Breast epithelium (tissue), 4 donors: Measurements from ENCODE around the gene UBAC1. TPM values are rescaled to one million over a fixed set of nuclear protein-coding genes. Genes with fewer than 3 reads are reported as not detected.

Source experiments
- DNase-seq, 2 donors: peaks; one replicate each; pipeline ENCODE4 v3.0.0-alpha.2; 2019; ENCODE audit warnings: low spot score in 2 of 2
- H3K27ac ChIP-seq, 2 donors: fragments of 200-600 bp; sonication (generic) in 1 of 2; one replicate each; pipeline ENCODE4 v1.5.1; 2016 to 2019; ENCODE audit warnings: mild to moderate bottlenecking in 1 of 2
- H3K27me3 ChIP-seq, 2 donors: fragments of 200-600 bp; sonication (generic) in 1 of 2; one replicate each; pipeline versions ENCODE4 v1.5.1 to v1.6.0; 2017 to 2019; ENCODE audit warnings: control low read depth in 1 of 2, mild to moderate bottlenecking in 1 of 2
- H3K36me3 ChIP-seq: fragments of 200-600 bp; one replicate; pipeline ENCODE4 v1.5.1; 2019
- H3K4me1 ChIP-seq, 2 donors: fragments of 200-600 bp; sonication (generic); one replicate each; pipeline ENCODE4 v1.5.1; 2016 to 2019; ENCODE audit warnings: control low read depth in 1 of 2
- H3K4me3 ChIP-seq, 3 donors: fragments of 200-600 bp; sonication (generic); 1 replicate in 2 of 3; 2 replicates in 1 of 3; pipeline ENCODE4 v1.5.1; 2016 to 2019; ENCODE audit warnings: mild to moderate bottlenecking in 3 of 3, moderate library complexity in 2 of 3
- H3K9me3 ChIP-seq, 2 donors: fragments of 200-600 bp; sonication (generic) in 1 of 2; one replicate each; pipeline ENCODE4 v1.5.1; 2016 to 2019; ENCODE audit warnings: control low read depth in 1 of 2
- CTCF ChIP-seq, 3 donors: fragments of 450-650 bp; IDR thresholded peaks; one replicate each; pipeline ENCODE4 v1.5.1; 2016 to 2017; ENCODE audit warnings: antibody characterized with exemption in 3 of 3, mild to moderate bottlenecking in 3 of 3, moderate library complexity in 3 of 3
- POLR2A ChIP-seq: fragments of 450-650 bp; IDR thresholded peaks from one replicate; pipeline ENCODE4 v1.6.1; 2016; ENCODE audit warnings: antibody characterized with exemption, mild to moderate bottlenecking, moderate library complexity
- POLR2AphosphoS5 ChIP-seq, 3 donors: sonication (generic); formaldehyde crosslinking; IDR thresholded peaks; one replicate each; pipeline ENCODE4 v1.6.1; 2017; ENCODE audit warnings: antibody characterized with exemption in 3 of 3
- intact Hi-C: fragments of 100-400 bp; cut with DNase I; formaldehyde crosslinking; loops from one replicate; pipeline ENCODE4 v1.15.1; 2023; ENCODE audit warnings: low total_unique reads
- total RNA-seq, 3 donors: library from RNA; depleted of rRNA; stranded (reverse); fragments of >200 nt; gene quantifications; one replicate each; pipeline ENCODE4 v1.1.0, GENCODE V29; 2016

Gene UBAC1
- total RNA-seq, 3 donors from 2014 or later, result 39.2 to 53.0 (median 45.6) TPM

GRCh38 chr9:135959814-135960213, 1.4 kb downstream of the UBAC1 start:
- H3K27me3 ChIP-seq, result no peaks in the 10 kb centered on the region
- H3K4me1 ChIP-seq, result no peaks in the 10 kb centered on the region
- H3K4me3 ChIP-seq, result peak overlapping the region; percentile 82 to 94 (median 83)
- H3K36me3 ChIP-seq, result no peaks in the 10 kb centered on the region
- TF ChIP-seq POLR2A (no peak), CTCF (IDR thresholded peaks at IDR 0.05) (no peak), POLR2AphosphoS5 (IDR thresholded peaks at IDR 0.05) (no peak)
- H3K27ac ChIP-seq, result no peak overlapping the region
- H3K9me3 ChIP-seq, result no peaks in the 10 kb centered on the region
- intact Hi-C loops, result no loop called here
- no peak for DNase-seq

GRCh38 chr9:135958485-135958884, 2.7 kb downstream of the UBAC1 start:
- intact Hi-C loops, result no loop called here
- Histone ChIP-seq H3K4me1 (no peaks in the 10 kb centered on the region), H3K27me3 (no peaks in the 10 kb centered on the region), H3K4me3 (no peak overlapping the region), H3K36me3 (no peaks in the 10 kb centered on the region), H3K9me3 (no peaks in the 10 kb centered on the region), H3K27ac (no peak overlapping the region)
- TF ChIP-seq POLR2AphosphoS5 (IDR thresholded peaks at IDR 0.05) (no peak), CTCF (IDR thresholded peaks at IDR 0.05) (no peak), POLR2A (no peak)
- DNase-seq, result no peak

GRCh38 chr9:135957431-135957830, 3.7 kb downstream of the UBAC1 start:
- Histone ChIP-seq H3K4me3 (no peak overlapping the region), H3K36me3 (no peaks in the 10 kb centered on the region), H3K4me1 (no peaks in the 10 kb centered on the region), H3K9me3 (no peaks in the 10 kb centered on the region), H3K27me3 (no peaks in the 10 kb centered on the region), H3K27ac (no peak overlapping the region)
- TF ChIP-seq POLR2AphosphoS5 (IDR thresholded peaks at IDR 0.05), result no peak
- TF ChIP-seq POLR2A, result no peak
- no peak for TF ChIP-seq CTCF (IDR thresholded peaks at IDR 0.05)
- no peak for DNase-seq
- intact Hi-C loops, result no loop called here

GRCh38 chr9:135956802-135957174, 4.4 kb downstream of the UBAC1 start:
- H3K4me3 ChIP-seq, result no peak overlapping the region
- no peak for DNase-seq
- H3K9me3 ChIP-seq, result no peaks in the 10 kb centered on the region
- intact Hi-C loops, result no loop called here
- H3K36me3 ChIP-seq, result no peaks in the 10 kb centered on the region
- no peaks in the 10 kb centered on the region for H3K4me1 ChIP-seq
- no peaks in the 10 kb centered on the region for H3K27me3 ChIP-seq
- H3K27ac ChIP-seq, result no peak overlapping the region
- TF ChIP-seq POLR2A, result no peak
- no peak for TF ChIP-seq CTCF (IDR thresholded peaks at IDR 0.05)
- TF ChIP-seq POLR2AphosphoS5 (IDR thresholded peaks at IDR 0.05), result no peak

- no peaks in the 10 kb centered on the region for H3K4me1 ChIP-seq
- intact Hi-C loops, result no loop called here
- TF ChIP-seq POLR2A (no peak), POLR2AphosphoS5 (IDR thresholded peaks at IDR 0.05) (no peak), CTCF (IDR thresholded peaks at IDR 0.05) (no peak)
- no peaks in the 10 kb centered on the region for H3K27me3 ChIP-seq
- no peaks in the 10 kb centered on the region for H3K9me3 ChIP-seq
- no peak overlapping the region for H3K4me3 ChIP-seq
- no peak for DNase-seq
- no peaks in the 10 kb centered on the region for H3K36me3 ChIP-seq
- H3K27ac ChIP-seq, result no peak overlapping the region
Measured at GRCh38 chr9:135955934-135956801, 5.0 kb downstream of the UBAC1 start.
